HCT116 (cell line): ENCODE data around the gene LAMC2. TPM values are rescaled to one million over a fixed set of nuclear protein-coding genes. Genes with fewer than 3 reads are reported as not detected.

ENCODE experiments used
- ATAC-seq: fragments of 200-7000 bp; cut with Tn5 transposase; 2 replicates; pipeline ENCODE4 v1.9.1; 2020; ENCODE audit warnings: mild to moderate bottlenecking, moderate library complexity
- Bru-seq: library from RNA; stranded (reverse); fragments of 400-500 nt; gene quantifications from one replicate; lab custom pipeline; 2021; lab: Mats Ljungman, UMichigan
- BruChase-seq, 2 experiments: library from RNA; stranded (reverse); fragments of 400-500 nt; gene quantifications; one replicate each; lab custom pipeline; 2021; lab: Mats Ljungman, UMichigan
- BruUV-seq: library from RNA; stranded (reverse); fragments of 400-500 nt; replicated peaks from 2 replicates; lab custom pipeline; 2021; lab: Mats Ljungman, UMichigan
- CTCF ChIA-PET: fragments of 300-600 bp; sonication (Branson Sonifier 250); formaldehyde crosslinking; loops from one replicate; lab custom pipeline; 2021; ENCODE audit warnings: antibody characterized with exemption; lab: Charles Lee
- POLR2A ChIA-PET: fragments of 300-600, 350-600 bp; sonication (Branson Sonifier 250); formaldehyde crosslinking; loops from one replicate; lab custom pipeline; 2021; ENCODE audit warnings: antibody characterized with exemption; lab: Charles Lee
- RAD21 ChIA-PET, 2 experiments: fragments of 300-600 bp; sonication (Branson Sonifier 250); formaldehyde crosslinking; loops; one replicate each; lab custom pipeline; 2023; ENCODE audit warnings: low total read pairs in 2 of 2; ENCODE audit not compliant: uncharacterized antibody in 2 of 2, unreplicated experiment in 2 of 2, low non-redundant PET in 1 of 2; lab: Charles Lee
- DNase-seq: peaks from one replicate; pipeline ENCODE4 v3.0.0-alpha.2; 2010; ENCODE audit warnings: low read depth, low spot score
- H2AFZ ChIP-seq: fragments of 200-600 bp; shearing (Covaris generic), sonication (generic); 2 replicates; pipeline ENCODE4 v1.6.1; 2017; ENCODE audit warnings: low read depth, mixed run types, mixed read lengths, antibody characterized with exemption, low read length; ENCODE audit not compliant: poor library complexity, severe bottlenecking
- H3K27ac ChIP-seq: 2 replicates; pipeline ENCODE4 v1.5.1; 2012; ENCODE audit warnings: low read depth, low read length
- H3K27me3 ChIP-seq: fragments of 200-600 bp; sonication (generic); 2 replicates; pipeline ENCODE4 v1.6.1; 2016; ENCODE audit warnings: mixed run types, low read length, mixed read lengths; ENCODE audit not compliant: insufficient read depth
- H3K36me3 ChIP-seq, 2 experiments: fragments of 200-500 bp in 1 of 2; fragments of 200-600 bp in 1 of 2; sonication (Bioruptor generic) in 1 of 2; sonication (generic) in 1 of 2; 2 replicates each; pipeline versions ENCODE4 v1.5.1 to v1.6.1; 2014 to 2016; ENCODE audit warnings: low read length in 2 of 2, inconsistent platforms in 1 of 2, mixed read lengths in 1 of 2, mixed run types in 1 of 2; ENCODE audit not compliant: insufficient read depth in 2 of 2, control insufficient read depth in 1 of 2
- H3K4me1 ChIP-seq, 2 experiments: fragments of 200-600 bp in 1 of 2; sonication (generic) in 1 of 2; 2 replicates each; pipeline versions ENCODE4 v1.5.1 to v1.6.1; 2012 to 2017; ENCODE audit warnings: low read length in 2 of 2, inconsistent platforms in 1 of 2, mild to moderate bottlenecking in 1 of 2, mixed read lengths in 1 of 2, mixed run types in 1 of 2, moderate library complexity in 1 of 2; ENCODE audit not compliant: insufficient read depth in 2 of 2, control insufficient read depth in 1 of 2
- H3K4me2 ChIP-seq: fragments of 200-600 bp; sonication (generic); 2 replicates; pipeline ENCODE4 v1.6.1; 2017; ENCODE audit warnings: mixed run types, low read length, mixed read lengths
- H3K4me3 ChIP-seq, 2 experiments: fragments of 200-600 bp in 1 of 2; sonication (generic) in 1 of 2; replicated peaks in 1 of 2; 2 replicates each; pipeline ENCODE4 v1.5.1; 2011 to 2016; ENCODE audit warnings: low read length in 2 of 2, control low read depth in 1 of 2, low read depth in 1 of 2, mild to moderate bottlenecking in 1 of 2, mixed read lengths in 1 of 2, mixed run types in 1 of 2
- H3K79me2 ChIP-seq: fragments of 200-600 bp; sonication (generic); 2 replicates; pipeline ENCODE4 v1.6.1; 2017; ENCODE audit warnings: mild to moderate bottlenecking, mixed run types, low read length, moderate library complexity, mixed read lengths; ENCODE audit not compliant: insufficient read depth
- H3K9ac ChIP-seq: fragments of 200-600 bp; sonication (generic); 2 replicates; pipeline ENCODE4 v1.6.1; 2016; ENCODE audit warnings: low read length, mixed read lengths
- H3K9me2 ChIP-seq: fragments of 200-600 bp; sonication (generic), shearing (Covaris generic); 2 replicates; pipeline ENCODE4 v1.6.1; 2017; ENCODE audit warnings: mixed run types, mild to moderate bottlenecking, moderate library complexity; ENCODE audit not compliant: insufficient read depth
- H3K9me3 ChIP-seq, 2 experiments: fragments of 200-500 bp in 1 of 2; fragments of 200-600 bp in 1 of 2; sonication (Bioruptor generic) in 1 of 2; sonication (generic) in 1 of 2; 2 replicates each; pipeline ENCODE4 v1.6.1; 2014 to 2017; ENCODE audit warnings: low read length in 2 of 2, mixed read lengths in 2 of 2, inconsistent platforms in 1 of 2, low read depth in 1 of 2, mild to moderate bottlenecking in 1 of 2, mixed run types in 1 of 2, moderate library complexity in 1 of 2; ENCODE audit not compliant: control insufficient read depth in 1 of 2, insufficient read depth in 1 of 2
- H4K20me1 ChIP-seq: fragments of 200-600 bp; sonication (generic), shearing (Covaris generic); 2 replicates; pipeline ENCODE4 v1.6.1; 2017; ENCODE audit warnings: mixed run types, mild to moderate bottlenecking, moderate library complexity; ENCODE audit not compliant: insufficient read depth
- CBX3 ChIP-seq: IDR thresholded peaks from 2 replicates; pipeline ENCODE4 v1.6.1; 2012; ENCODE audit warnings: low read depth
- CEBPB ChIP-seq: IDR thresholded peaks from 2 replicates; pipeline ENCODE4 v1.6.1; 2012; ENCODE audit warnings: low read depth
- CTCF ChIP-seq, 3 experiments: fragments of 200-600 bp in 1 of 3; sonication (generic) in 1 of 3; IDR thresholded peaks in 2 of 3; conservative IDR thresholded peaks in 1 of 3; 2 replicates each; pipeline ENCODE4 v1.5.1; 2012 to 2017; ENCODE audit warnings: low read depth in 2 of 3, low read length in 2 of 3, antibody characterized with exemption in 1 of 3, borderline replicate concordance in 1 of 3, control low read depth in 1 of 3, mild to moderate bottlenecking in 1 of 3, mixed read lengths in 1 of 3, mixed run types in 1 of 3, moderate library complexity in 1 of 3; ENCODE audit not compliant: insufficient read depth in 1 of 3
- EGR1 ChIP-seq: IDR thresholded peaks from 2 replicates; pipeline ENCODE4 v1.6.1; 2012; ENCODE audit warnings: low read depth
- EZH2 ChIP-seq: fragments of 200-600 bp; sonication (generic); IDR thresholded peaks from 2 replicates; pipeline ENCODE4 v1.6.1; 2017; ENCODE audit warnings: antibody characterized with exemption, mixed run types
- EZH2phosphoT487 ChIP-seq: fragments of 200-600 bp; IDR thresholded peaks from 2 replicates; pipeline ENCODE4 v1.6.1; 2018; ENCODE audit warnings: antibody characterized with exemption, borderline replicate concordance
- FOSL1 ChIP-seq: IDR thresholded peaks from 2 replicates; pipeline ENCODE4 v1.6.1; 2012; ENCODE audit warnings: low read depth
- JUND ChIP-seq: IDR thresholded peaks from 2 replicates; pipeline ENCODE4 v1.6.1; 2012
- MAX ChIP-seq: IDR thresholded peaks from 2 replicates; pipeline ENCODE4 v1.6.1; 2012
- POLR2A ChIP-seq: IDR thresholded peaks from 2 replicates; pipeline ENCODE4 v1.7.0; 2011; ENCODE audit warnings: borderline replicate concordance; ENCODE audit not compliant: insufficient read depth, insufficient read length; ENCODE audit errors: extremely low read depth
- POLR2AphosphoS5 ChIP-seq: IDR thresholded peaks from 2 replicates; pipeline ENCODE4 v1.6.1; 2011; ENCODE audit warnings: mild to moderate bottlenecking, low read depth, low read length, moderate library complexity
- RAD21 ChIP-seq: IDR thresholded peaks from 2 replicates; pipeline ENCODE4 v1.6.1; 2012; ENCODE audit warnings: low read depth, mild to moderate bottlenecking
- SIN3A ChIP-seq: IDR thresholded peaks from 2 replicates; pipeline ENCODE4 v1.6.1; 2012; ENCODE audit warnings: low read depth
- SP1 ChIP-seq: IDR thresholded peaks from 2 replicates; pipeline ENCODE4 v1.6.1; 2012; ENCODE audit warnings: low read depth
- SRF ChIP-seq: IDR thresholded peaks from 2 replicates; pipeline ENCODE4 v1.6.1; 2012; ENCODE audit warnings: low read depth
- TCF7L2 ChIP-seq: IDR thresholded peaks from 2 replicates; pipeline ENCODE4 v1.7.0; 2011; ENCODE audit warnings: borderline replicate concordance, inconsistent platforms; ENCODE audit not compliant: insufficient read depth, insufficient read length; ENCODE audit errors: extremely low read depth
- YY1 ChIP-seq: IDR thresholded peaks from 2 replicates; pipeline ENCODE4 v1.6.1; 2011; ENCODE audit warnings: low read length, low read depth, moderate library complexity, mild to moderate bottlenecking; ENCODE audit not compliant: insufficient replicate concordance; ENCODE audit errors: extremely low read depth
- ZBTB33 ChIP-seq: IDR thresholded peaks from 2 replicates; pipeline ENCODE4 v1.6.1; 2011; ENCODE audit warnings: mild to moderate bottlenecking, low read length, moderate library complexity; ENCODE audit not compliant: insufficient replicate concordance; ENCODE audit errors: extremely low read depth
- intact Hi-C: fragments of 100-400 bp; cut with micrococcal nuclease; formaldehyde crosslinking; loops from 2 replicates; pipeline ENCODE4 v1.10.0; 2022
- long read RNA-seq: library from polyadenylated mRNA; unstranded; transcript quantifications from one replicate; pipeline ENCODE4 v2.0.0, GENCODE V29; 2021; ENCODE audit not compliant: unreplicated experiment
- polyA plus RNA-seq: library from polyadenylated mRNA; unstranded; fragments of >200 nt; gene quantifications from 2 replicates; pipeline ENCODE4 v1.2.1, GENCODE V29; 2012; ENCODE audit warnings: missing spikeins
- total RNA-seq: library from RNA; stranded (reverse); gene quantifications from one replicate; pipeline ENCODE4 v1.2.1, GENCODE V29; 2021; ENCODE audit not compliant: unreplicated experiment

The LAMC2 gene
- 22.2 TPM for total RNA-seq
- polyA plus RNA-seq, result 43.6 and 44.3 TPM in 2 replicates
- Bru-seq, nascent RNA, result percentile 72 among the genes with signal in this experiment
- BruChase-seq, experiment 1, labeled RNA remaining after a 6-hour chase, result percentile 78 among the genes with signal in this experiment
- BruChase-seq, experiment 2, labeled RNA remaining after a 2-hour chase, result percentile 57 among the genes with signal in this experiment
- long read RNA-seq, full-length matches to known transcripts, result 21 of 72 reads
- long read RNA-seq, partial matches to known transcripts, result 31 of 72 reads
- long read RNA-seq, other reads (novel, unspliced or antisense), result 20 of 72 reads

GRCh38 chr1:183185941-183186490, at the start of gene LAMC2:
Gene LAMC2 (plus strand): TSS chr1:183186264. CDS start chr1:183186353, 89 bp downstream.
- H3K36me3 ChIP-seq, result no peaks in the 10 kb centered on the region
- H3K9me3 ChIP-seq, result no peaks in the 10 kb centered on the region
- CTCF ChIA-PET, result no interaction called here
- peak within 1 kb of the TSS; percentile 37 for H2AFZ ChIP-seq
- no peaks in the 10 kb centered on the region for H3K79me2 ChIP-seq
- TF ChIP-seq MAX, result peak; percentile 85; the same call in 1 of the 2 replicates
- TF ChIP-seq ZBTB33, result peak; percentile 20
- peak; percentile 78; the same call in 1 of the 2 replicates for TF ChIP-seq SIN3A
- TF ChIP-seq YY1, result peak; percentile 84
- TF ChIP-seq EZH2, result no peak
- no peak for TF ChIP-seq EGR1
- peak; percentile 55 for TF ChIP-seq POLR2A
- peak; percentile 88 for TF ChIP-seq POLR2AphosphoS5
- TF ChIP-seq FOSL1, result peak; percentile 93
- peak; percentile 33 to 61 (median 58); a peak in 4 of 6 replicates for TF ChIP-seq CTCF (IDR thresholded peaks at IDR 0.05 in 2 of 3, conservative IDR thresholded peaks at IDR 0.05 in 1 of 3; ENCODE audit: borderline replicate concordance in 1 of 3, insufficient read depth in 1 of 3, low read depth in 2 of 3, low read length in 2 of 3)
- peak; percentile 82 for TF ChIP-seq RAD21
- TF ChIP-seq CEBPB, result no peak; the same call in 1 of the 2 replicates
- TF ChIP-seq EZH2phosphoT487, result no peak
- peak; percentile 95 for TF ChIP-seq JUND
- peak; percentile 49 for TF ChIP-seq TCF7L2
- TF ChIP-seq SRF, result peak; percentile 83
- TF ChIP-seq SP1, result peak; percentile 94
- peak; percentile 94 for TF ChIP-seq CBX3
- peak; percentile 95 for DNase-seq
- H3K4me2 ChIP-seq, result peak within 1 kb of the TSS; percentile 92
- RAD21 ChIA-PET, result no interaction called here
- peak within 1 kb of the TSS; percentile 68 for H3K27ac ChIP-seq
- peak within 1 kb of the TSS; percentile 76 for H3K9ac ChIP-seq
- peak; percentile 96 for ATAC-seq
- H3K4me3 ChIP-seq, result peak within 1 kb of the TSS; percentile 70 to 72
- POLR2A ChIA-PET, result interaction anchor here (1.0 kb wide), 1 partner anchor 10 kb away, joined by 4 read pairs; no protein-coding TSS in a partner anchor
- no peaks in the 10 kb centered on the region for H4K20me1 ChIP-seq
- no peaks in the 10 kb centered on the region for H3K27me3 ChIP-seq
- peaks cover 9 to 39% of the 10 kb centered on the region in 2 experiments for H3K4me1 ChIP-seq
- no peaks in the 10 kb centered on the region for H3K9me2 ChIP-seq
- BruUV-seq, result no TSS peak
- intact Hi-C loops, result loop anchor here (1.0 to 5.0 kb wide), 3 partner anchors 164 to 866 kb away; partner anchors contain the start of genes LAMC1 and TSEN15
